K562 (cell line): ENCODE data around the gene ZMPSTE24. TPM values are rescaled to one million over a fixed set of nuclear protein-coding genes. Genes with fewer than 3 reads are reported as not detected.

ENCODE experiments used
- BRCA1 ChIP-seq, 2 experiments: fragments of 450-650 bp in 1 of 2; sonication (generic) in 1 of 2; formaldehyde crosslinking in 1 of 2; IDR thresholded peaks; 2 replicates each; pipeline versions ENCODE4 v1.5.0 to v1.6.1; 2017 to 2020; ENCODE audit warnings: mild to moderate bottlenecking in 1 of 2, missing genetic modification reagents in 1 of 2
- CBX5 ChIP-seq: IDR thresholded peaks from 2 replicates; pipeline ENCODE4 v1.6.1; 2014; ENCODE audit warnings: low read depth, borderline replicate concordance
- DACH1 ChIP-seq: fragments of 450-650 bp; IDR thresholded peaks from 2 replicates; pipeline ENCODE4 v1.6.1; 2018; ENCODE audit not compliant: partially characterized antibody
- GATAD2B ChIP-seq: fragments of 450-650 bp; IDR thresholded peaks from 2 replicates; pipeline ENCODE4 v1.6.1; 2017; ENCODE audit warnings: mild to moderate bottlenecking, borderline replicate concordance
- NCOR1 ChIP-seq: fragments of 450-650 bp; IDR thresholded peaks from 2 replicates; pipeline ENCODE4 v1.6.1; 2016; ENCODE audit warnings: mild to moderate bottlenecking, moderate library complexity
- NR2C2 ChIP-seq, 2 experiments: fragments of 200-800 bp in 1 of 2; sonication (Bioruptor generic) in 1 of 2; sonication (generic) in 1 of 2; formaldehyde crosslinking in 1 of 2; IDR thresholded peaks; 2 replicates each; pipeline versions ENCODE4 v1.6.1 to v1.8.0; 2016 to 2022; ENCODE audit warnings: mild to moderate bottlenecking in 1 of 2, missing compliant biosample characterization in 1 of 2, missing genetic modification characterization in 1 of 2, missing genetic modification reagents in 1 of 2
- POLR3G ChIP-seq: IDR thresholded peaks from 2 replicates; pipeline ENCODE4 v1.6.1; 2011; ENCODE audit not compliant: insufficient read length, insufficient replicate concordance; ENCODE audit errors: extremely low read depth
- PYGO2 ChIP-seq: fragments of 450-650 bp; IDR thresholded peaks from 2 replicates; pipeline ENCODE4 v1.6.1; 2016; ENCODE audit warnings: mild to moderate bottlenecking, missing genetic modification characterization, moderate library complexity, missing compliant biosample characterization
- RBM34 ChIP-seq: fragments of 200-400 bp; formaldehyde crosslinking; IDR thresholded peaks from 2 replicates; pipeline ENCODE4 v1.6.1; 2018; ENCODE audit warnings: low read length, borderline replicate concordance; ENCODE audit not compliant: insufficient read depth
- RFX1 ChIP-seq: fragments of 450-650 bp; IDR thresholded peaks from 2 replicates; pipeline ENCODE4 v1.6.1; 2016; ENCODE audit warnings: mild to moderate bottlenecking, moderate library complexity
- TRIM24 ChIP-seq, 2 experiments: fragments of 450-650 bp; IDR thresholded peaks; 2 replicates each; pipeline ENCODE4 v1.6.1; 2016
- ZNF384 ChIP-seq: IDR thresholded peaks from 2 replicates; pipeline ENCODE4 v1.6.1; 2012; ENCODE audit warnings: low read depth, low read length, improper control_type of control experiment
- ZSCAN32 ChIP-seq: fragments of 450-650 bp; formaldehyde crosslinking; IDR thresholded peaks from 2 replicates; pipeline ENCODE4 v1.4.0; 2020; ENCODE audit warnings: mild to moderate bottlenecking, moderate library complexity
- polyA plus RNA-seq, 8 experiments: library from polyadenylated mRNA; depleted of rRNA in 4 of 8; stranded (reverse) in 5 of 8; unstranded in 3 of 8; fragments of >200 nt; fragmentation: Nextera tagmentation in 2 of 8; fragmentation: Illumina TruSeq in 1 of 8; extraction: Ambion mirVana in 2 of 8; extraction: Trizol in 1 of 8; gene quantifications; 2 replicates each; pipeline versions ENCODE4 v1.2.1 to v1.2.3, GENCODE V29; 2011 to 2014; ENCODE audit warnings: inconsistent platforms in 1 of 8, missing spikeins in 1 of 8
- total RNA-seq, 7 experiments: library from RNA; depleted of rRNA in 6 of 7; stranded (reverse); fragments of >200 nt in 6 of 7; fragmentation: Illumina TruSeq in 2 of 7; extraction: Trizol in 2 of 7; gene quantifications; 2 replicates each; pipeline versions ENCODE4 v1.2.1 to v1.2.3, GENCODE V29; 2011 to 2021; ENCODE audit warnings: low replicate concordance in 1 of 7
- TF ChIP-seq, protein P1 (sequence below), 2 experiments: fragments of 200-800 bp in 1 of 2; sonication (Bioruptor generic) in 1 of 2; sonication (generic) in 1 of 2; formaldehyde crosslinking in 1 of 2; IDR thresholded peaks in 1 of 2; conservative IDR thresholded peaks in 1 of 2; 2 replicates each; pipeline versions ENCODE4 v1.5.0 to v1.6.1; 2016 to 2020; ENCODE audit warnings: missing compliant biosample characterization in 1 of 2, missing genetic modification characterization in 1 of 2, missing genetic modification reagents in 1 of 2
- TF ChIP-seq, protein P2 (sequence below): fragments of 250-450 bp; sonication (Bioruptor Pico); IDR thresholded peaks from 2 replicates; pipeline ENCODE4 v1.5.0; 2021
- TF ChIP-seq, protein P3 (sequence below): sonication (generic); formaldehyde crosslinking; IDR thresholded peaks from 2 replicates; pipeline ENCODE4 v1.8.1; 2023; ENCODE audit warnings: mild to moderate bottlenecking, missing genetic modification reagents
- TF ChIP-seq, protein P4 (sequence below): fragments of 250-450 bp; sonication (Bioruptor Pico); IDR thresholded peaks from 2 replicates; pipeline ENCODE4 v1.5.0; 2021; ENCODE audit warnings: mild to moderate bottlenecking, moderate library complexity

The ZMPSTE24 gene
- total and polyA plus RNA-seq, 9 of the 15 experiments (the other 6 are each of a cell fraction or from before 2014, with no cell fraction given) = 30.7 to 75.9 (median 64.3) TPM

DNA sequence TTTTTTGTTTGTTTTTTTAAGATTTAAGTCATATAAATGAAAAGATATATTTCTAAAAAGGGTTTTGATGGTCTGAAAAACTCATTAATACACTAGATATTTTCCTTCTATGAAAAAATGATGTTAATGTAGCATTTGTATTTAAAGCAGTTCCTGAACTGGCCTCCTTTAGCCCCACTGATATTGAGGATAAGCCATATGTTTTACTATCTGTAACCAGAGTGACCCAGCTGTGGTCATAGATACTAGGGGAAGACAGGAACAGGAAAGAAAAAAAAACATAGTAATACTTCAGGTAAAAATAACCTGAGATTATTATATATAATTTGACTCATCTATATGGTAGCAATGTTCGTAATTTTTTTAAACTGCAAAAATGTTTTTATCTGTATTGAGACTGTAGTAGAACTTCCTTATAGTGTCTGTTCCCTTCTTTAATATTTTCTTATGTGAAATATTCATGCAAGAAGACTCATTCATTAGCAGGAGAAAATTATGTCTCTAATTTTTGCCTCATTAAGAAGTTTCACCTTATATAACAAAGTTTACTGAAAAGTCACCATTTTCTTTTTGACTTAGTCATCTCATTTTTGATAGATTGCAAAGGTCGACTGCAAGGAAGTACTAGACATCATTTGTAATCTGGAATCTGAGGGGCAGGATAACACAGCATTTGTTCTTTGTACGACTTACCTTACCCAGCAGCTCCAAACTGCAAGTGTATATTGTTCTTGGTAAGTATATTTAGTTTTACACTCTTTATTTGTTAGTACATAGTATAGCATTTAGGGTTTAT lies 35.9 kb upstream of the ZMPSTE24 start (continued):
- TF ChIP-seq, protein P1, sequence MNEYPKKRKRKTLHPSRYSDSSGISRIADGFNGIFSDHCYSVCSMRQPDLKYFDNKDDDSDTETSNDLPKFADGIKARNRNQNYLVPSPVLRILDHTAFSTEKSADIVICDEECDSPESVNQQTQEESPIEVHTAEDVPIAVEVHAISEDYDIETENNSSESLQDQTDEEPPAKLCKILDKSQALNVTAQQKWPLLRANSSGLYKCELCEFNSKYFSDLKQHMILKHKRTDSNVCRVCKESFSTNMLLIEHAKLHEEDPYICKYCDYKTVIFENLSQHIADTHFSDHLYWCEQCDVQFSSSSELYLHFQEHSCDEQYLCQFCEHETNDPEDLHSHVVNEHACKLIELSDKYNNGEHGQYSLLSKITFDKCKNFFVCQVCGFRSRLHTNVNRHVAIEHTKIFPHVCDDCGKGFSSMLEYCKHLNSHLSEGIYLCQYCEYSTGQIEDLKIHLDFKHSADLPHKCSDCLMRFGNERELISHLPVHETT (CRISPR knock-in tag; conservative IDR thresholded peaks at IDR 0.05 in 1 of 2, IDR thresholded peaks at IDR 0.05 in 1 of 2) = peak in 1 of 2 experiments; percentile 74; a peak in 2 of 4 replicates
- TF ChIP-seq TRIM24 (IDR thresholded peaks at IDR 0.05) = peak in 1 of 2 experiments; percentile 63; a peak in 1 of 4 replicates
- peak; percentile 87 for TF ChIP-seq NCOR1
- TF ChIP-seq, protein P2, sequence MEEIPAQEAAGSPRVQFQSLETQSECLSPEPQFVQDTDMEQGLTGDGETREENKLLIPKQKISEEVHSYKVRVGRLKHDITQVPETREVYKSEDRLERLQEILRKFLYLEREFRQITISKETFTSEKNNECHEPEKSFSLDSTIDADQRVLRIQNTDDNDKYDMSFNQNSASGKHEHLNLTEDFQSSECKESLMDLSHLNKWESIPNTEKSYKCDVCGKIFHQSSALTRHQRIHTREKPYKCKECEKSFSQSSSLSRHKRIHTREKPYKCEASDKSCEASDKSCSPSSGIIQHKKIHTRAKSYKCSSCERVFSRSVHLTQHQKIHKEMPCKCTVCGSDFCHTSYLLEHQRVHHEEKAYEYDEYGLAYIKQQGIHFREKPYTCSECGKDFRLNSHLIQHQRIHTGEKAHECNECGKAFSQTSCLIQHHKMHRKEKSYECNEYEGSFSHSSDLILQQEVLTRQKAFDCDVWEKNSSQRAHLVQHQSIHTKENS (CRISPR knock-in tag) = no peak
- no peak for TF ChIP-seq RBM34
- TF ChIP-seq ZNF384 = peak; percentile 67; the same call in 1 of the 2 replicates
- TF ChIP-seq, protein P3, sequence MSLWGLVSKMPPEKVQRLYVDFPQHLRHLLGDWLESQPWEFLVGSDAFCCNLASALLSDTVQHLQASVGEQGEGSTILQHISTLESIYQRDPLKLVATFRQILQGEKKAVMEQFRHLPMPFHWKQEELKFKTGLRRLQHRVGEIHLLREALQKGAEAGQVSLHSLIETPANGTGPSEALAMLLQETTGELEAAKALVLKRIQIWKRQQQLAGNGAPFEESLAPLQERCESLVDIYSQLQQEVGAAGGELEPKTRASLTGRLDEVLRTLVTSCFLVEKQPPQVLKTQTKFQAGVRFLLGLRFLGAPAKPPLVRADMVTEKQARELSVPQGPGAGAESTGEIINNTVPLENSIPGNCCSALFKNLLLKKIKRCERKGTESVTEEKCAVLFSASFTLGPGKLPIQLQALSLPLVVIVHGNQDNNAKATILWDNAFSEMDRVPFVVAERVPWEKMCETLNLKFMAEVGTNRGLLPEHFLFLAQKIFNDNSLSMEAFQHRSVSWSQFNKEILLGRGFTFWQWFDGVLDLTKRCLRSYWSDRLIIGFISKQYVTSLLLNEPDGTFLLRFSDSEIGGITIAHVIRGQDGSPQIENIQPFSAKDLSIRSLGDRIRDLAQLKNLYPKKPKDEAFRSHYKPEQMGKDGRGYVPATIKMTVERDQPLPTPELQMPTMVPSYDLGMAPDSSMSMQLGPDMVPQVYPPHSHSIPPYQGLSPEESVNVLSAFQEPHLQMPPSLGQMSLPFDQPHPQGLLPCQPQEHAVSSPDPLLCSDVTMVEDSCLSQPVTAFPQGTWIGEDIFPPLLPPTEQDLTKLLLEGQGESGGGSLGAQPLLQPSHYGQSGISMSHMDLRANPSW (CRISPR knock-in tag) = no peak
- no peak for TF ChIP-seq BRCA1 (IDR thresholded peaks at IDR 0.05)
- TF ChIP-seq BRCA1 (CRISPR knock-in tag; IDR thresholded peaks at IDR 0.05) = no peak
- TF ChIP-seq ZSCAN32 = no peak
- TF ChIP-seq POLR3G = no peak
- peak; percentile 51 for TF ChIP-seq DACH1
- no peak for TF ChIP-seq PYGO2
- TF ChIP-seq, protein P4, sequence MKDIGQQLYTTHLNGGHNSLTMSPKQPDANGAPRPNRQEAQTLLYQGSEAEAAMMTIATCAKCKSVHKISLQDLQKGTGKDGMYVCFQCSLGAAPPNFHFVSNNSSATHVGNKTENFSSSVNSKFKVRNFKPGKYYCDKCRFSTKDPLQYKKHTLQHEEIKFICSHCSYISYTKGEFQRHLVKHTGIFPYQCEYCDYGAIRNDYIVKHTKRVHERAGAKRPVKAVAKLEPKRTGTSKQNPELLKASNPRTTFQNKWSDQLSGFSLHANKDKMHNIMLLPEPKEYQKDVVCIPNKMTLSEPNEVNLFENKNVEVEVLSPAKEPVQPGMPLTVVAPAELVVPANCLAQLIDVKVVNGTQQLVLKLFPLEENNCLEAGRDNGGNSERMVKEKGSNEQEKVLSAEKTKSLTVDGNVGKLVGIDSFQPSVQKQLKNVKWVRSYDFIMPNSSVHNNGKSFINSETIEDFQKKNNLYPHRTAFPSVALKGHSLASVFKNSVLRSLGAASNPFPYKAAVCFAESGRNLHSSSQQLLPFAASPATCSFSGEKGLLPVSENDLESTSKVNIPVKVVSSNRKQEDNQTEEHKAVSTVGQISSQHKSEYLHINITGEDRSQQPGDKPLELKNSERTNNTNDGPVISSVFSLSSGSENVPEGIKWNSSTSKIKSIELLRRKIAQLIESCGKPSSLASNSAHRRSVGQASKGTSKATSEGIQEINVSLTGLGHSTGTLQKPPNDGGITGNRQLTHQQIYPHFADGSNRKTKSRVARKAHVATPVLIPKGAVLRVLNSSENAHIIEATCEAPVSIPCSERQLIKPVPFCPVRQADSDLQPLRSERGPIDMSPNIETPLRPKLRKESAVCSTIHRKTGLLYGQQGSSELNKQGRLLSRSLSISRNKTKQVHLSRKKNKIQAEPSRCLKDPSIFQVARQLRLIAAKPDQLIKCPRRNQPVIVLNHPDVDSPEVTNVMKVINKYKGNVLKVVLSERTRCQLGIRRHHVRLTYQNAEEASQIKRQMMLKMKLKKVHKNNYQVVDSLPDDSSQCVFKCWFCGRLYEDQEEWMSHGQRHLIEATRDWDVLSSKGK (CRISPR knock-in tag) = no peak
- peak; percentile 46; the same call in 1 of the 2 replicates for TF ChIP-seq GATAD2B
- TF ChIP-seq RFX1 = peak; percentile 70
- no peak for TF ChIP-seq CBX5
- TF ChIP-seq NR2C2 (CRISPR knock-in tag; IDR thresholded peaks at IDR 0.05) = no peak
- TF ChIP-seq NR2C2 (tag; IDR thresholded peaks at IDR 0.05) = no peak; the same call in 1 of the 2 replicates
